Vagina (tissue), 2 donors: ENCODE data around the gene LRP2BP.
A peak's percentile ranks its signal among the peaks of the same experiment; 100 is the strongest.

Source experiments
- CTCF ChIP-seq, 3 experiments: fragments of 450-650 bp in 2 of 3; fragments of 200-600 bp in 1 of 3; sonication (generic) in 1 of 3; IDR thresholded peaks; one replicate each; pipeline ENCODE4 v1.5.1; 2017 to 2019; ENCODE audit warnings: antibody characterized with exemption in 3 of 3, mild to moderate bottlenecking in 2 of 3, moderate library complexity in 2 of 3
- POLR2AphosphoS5 ChIP-seq, 2 donors: sonication (generic); formaldehyde crosslinking; IDR thresholded peaks; one replicate each; pipeline ENCODE4 v1.9.0; 2017; ENCODE audit warnings: antibody characterized with exemption in 2 of 2, mild to moderate bottlenecking in 2 of 2, low read depth in 1 of 2; ENCODE audit not compliant: insufficient read depth in 1 of 2

DNA sequence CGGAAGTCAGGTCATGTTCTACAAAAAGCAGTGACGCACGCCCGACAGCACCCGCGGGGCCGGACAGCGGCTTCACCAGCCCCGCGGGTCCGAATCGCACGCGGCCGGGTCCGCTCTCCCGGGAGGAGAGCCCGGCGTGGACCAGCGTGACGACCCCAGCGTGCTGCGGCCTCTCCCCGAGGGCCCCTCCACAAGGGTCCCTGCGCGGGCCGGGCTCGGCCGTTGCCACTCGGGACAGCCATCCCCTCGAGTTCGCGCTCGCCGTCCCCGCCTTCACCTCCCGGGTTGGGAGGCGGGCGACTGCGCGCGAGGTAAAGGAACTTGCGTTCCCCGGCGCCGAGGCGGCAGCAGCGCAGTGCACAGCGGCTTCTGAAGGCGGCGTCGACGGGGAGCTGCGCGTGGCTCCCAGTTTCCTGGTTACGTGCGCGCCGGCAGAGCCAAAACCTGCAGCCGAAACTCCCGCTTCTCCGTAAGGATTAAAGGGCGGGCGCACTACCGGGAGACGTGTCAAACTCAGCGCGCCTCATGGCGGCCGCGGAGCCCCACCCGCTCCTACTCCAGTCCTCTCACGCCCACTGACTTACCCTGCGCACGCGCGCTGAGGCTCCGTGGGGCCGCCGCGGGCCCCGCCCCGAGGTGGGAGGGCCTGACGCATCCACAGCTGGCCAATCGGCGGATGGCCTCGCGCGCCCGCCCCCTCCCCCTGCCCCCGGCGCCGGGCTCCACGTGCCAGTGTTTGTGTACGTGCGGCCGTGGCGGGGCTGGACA lies 416 bp upstream of the LRP2BP start:
- TF ChIP-seq POLR2AphosphoS5 (IDR thresholded peaks at IDR 0.05; ENCODE audit: insufficient read depth in 1 of 2, low read depth in 1 of 2) (peak; percentile 66 to 97), CTCF (IDR thresholded peaks at IDR 0.05) (no peak)
